Measurements from ENCODE around the gene RGS7. TPM values are rescaled to one million over a fixed set of nuclear protein-coding genes. Genes with fewer than 3 reads are reported as not detected.

Gene RGS7
- total RNA-seq, 1 experiment from 2014 or later: 1.5 TPM

GRCh38 chr1:241332987-241333386 is 24.0 kb downstream of the RGS7 start:
- Histone ChIP-seq H3K4me1 (ENCODE audit: insufficient read depth, low read length) (no peaks in the 10 kb centered on the region), H3K9ac (ENCODE audit: extremely low read depth, insufficient read length, low read length) (no peak overlapping the region), H3K79me1 (ENCODE audit: insufficient read depth, low read depth, low read length, poor library complexity, severe bottlenecking) (no peaks in the 10 kb centered on the region), H3K27me3 (ENCODE audit: insufficient read depth, low read length) (no peaks in the 10 kb centered on the region), H3K23ac (ENCODE audit: insufficient read length, low read depth, low read length) (no peak overlapping the region), H4K91ac (ENCODE audit: insufficient read length, low read depth, low read length) (no peak overlapping the region), H2AFZ (ENCODE audit: low read length) (no peak overlapping the region), H3T11ph (ENCODE audit: low read length) (no peak overlapping the region), H2BK12ac (ENCODE audit: insufficient read length, low read depth, low read length) (no peak overlapping the region), H2AK5ac (ENCODE audit: insufficient read length, low read length) (no peak overlapping the region), H3K14ac (ENCODE audit: insufficient read depth, low read length) (no peak overlapping the region), H4K5ac (ENCODE audit: insufficient read length, low read depth, low read length) (no peak overlapping the region), H4K20me1 (ENCODE audit: control insufficient read depth, insufficient read depth, insufficient read length) (no peaks in the 10 kb centered on the region), H2BK20ac (ENCODE audit: low read depth, low read length, poor library complexity, severe bottlenecking) (no peak overlapping the region), H2BK15ac (ENCODE audit: low read depth, low read length) (no peak overlapping the region), H3K27ac (ENCODE audit: insufficient read length, low read depth, low read length) (no peak overlapping the region), H3K23me2 (ENCODE audit: insufficient read length, low read depth, low read length, poor library complexity, severe bottlenecking) (no peaks in the 10 kb centered on the region), H4K8ac (replicated peaks; ENCODE audit: insufficient read length, low read depth, low read length) (no peak overlapping the region), H3K56ac (ENCODE audit: insufficient read length, low read depth, low read length) (no peak overlapping the region), H3K18ac (ENCODE audit: insufficient read length, low read depth, low read length) (no peak overlapping the region), H3K9me3 (ENCODE audit: control insufficient read depth, low read depth, low read length) (no peaks in the 10 kb centered on the region), H3K79me2 (ENCODE audit: insufficient read depth, low read length) (no peaks in the 10 kb centered on the region), H3K4me2 (ENCODE audit: insufficient read depth, insufficient read length, low read length) (no peak overlapping the region), H3K4ac (ENCODE audit: low read depth, low read length) (no peak overlapping the region), H2BK5ac (ENCODE audit: insufficient read length, low read length) (no peak overlapping the region), H2BK120ac (ENCODE audit: low read depth, low read length, poor library complexity, severe bottlenecking) (no peak overlapping the region)
- Mint-ChIP-seq H3K4me3 (no peak overlapping the region), H3K4me1 (no peaks in the 10 kb centered on the region), H3K36me3 (ENCODE audit: insufficient read depth in 1 of 3, low read depth in 3 of 3) (no peaks in the 10 kb centered on the region), H3K9me3 (no peaks in the 10 kb centered on the region), H3K27me3 (ENCODE audit: low read depth) (no peaks in the 10 kb centered on the region), H3K27ac (no peak overlapping the region)
- no peak for TF ChIP-seq CTCF (conservative IDR thresholded peaks at IDR 0.05)
- no peak for DNase-seq
- no CpG with 5 or more reads among the region's 2 CpGs for WGBS (ENCODE audit: extremely low coverage, insufficient read length, low lambda C conversion rate)
